DND-41 (cell line): ENCODE data around the gene STAMBPL1.
A peak's percentile ranks its signal among the peaks of the same experiment; 100 is the strongest.

Experiments used
- ATAC-seq: fragments of 200-7000 bp; cut with Tn5 transposase; 3 replicates; pipeline ENCODE4 v1.9.1; 2021; ENCODE audit warnings: low read depth; ENCODE audit not compliant: insufficient read depth
- DNase-seq: peaks from one replicate; pipeline ENCODE4 v3.0.0-alpha.2; 2020
- H2AFZ ChIP-seq: 2 replicates; pipeline ENCODE4 v1.6.0; 2012; ENCODE audit warnings: low read depth, low read length
- H3K27ac ChIP-seq: 2 replicates; pipeline ENCODE4 v1.5.1; 2012; ENCODE audit warnings: low read length, inconsistent platforms
- H3K27me3 ChIP-seq: fragments of 200-600 bp; sonication (generic); 2 replicates; pipeline ENCODE4 v1.6.0; 2012; ENCODE audit warnings: low read length, mild to moderate bottlenecking, inconsistent platforms; ENCODE audit not compliant: insufficient read depth, poor library complexity
- H3K36me3 ChIP-seq: 2 replicates; pipeline ENCODE4 v1.5.1; 2012; ENCODE audit warnings: low read length, inconsistent platforms; ENCODE audit not compliant: insufficient read depth
- H3K4me1 ChIP-seq: 2 replicates; pipeline ENCODE4 v1.5.1; 2012; ENCODE audit warnings: mild to moderate bottlenecking, low read length; ENCODE audit not compliant: insufficient read depth
- H3K4me2 ChIP-seq: 2 replicates; pipeline ENCODE4 v1.6.0; 2012; ENCODE audit warnings: mild to moderate bottlenecking, moderate library complexity, low read length, inconsistent platforms; ENCODE audit not compliant: insufficient read depth
- H3K4me3 ChIP-seq, 2 experiments: fragments of 200-600 bp in 1 of 2; shearing (Covaris generic) in 1 of 2; 2 replicates each; pipeline ENCODE4 v1.5.1; 2012 to 2016; ENCODE audit warnings: inconsistent platforms in 2 of 2, low read length in 2 of 2, mild to moderate bottlenecking in 2 of 2, low read depth in 1 of 2, moderate library complexity in 1 of 2
- H3K79me2 ChIP-seq: 2 replicates; pipeline ENCODE4 v1.6.0; 2012; ENCODE audit warnings: low read length, inconsistent platforms; ENCODE audit not compliant: insufficient read depth
- H3K9ac ChIP-seq: 2 replicates; pipeline ENCODE4 v1.6.0; 2012; ENCODE audit warnings: low read depth, mild to moderate bottlenecking, inconsistent platforms, low read length, moderate library complexity
- H3K9me3 ChIP-seq: 2 replicates; pipeline ENCODE4 v1.5.1; 2012; ENCODE audit warnings: low read length, moderate library complexity, mild to moderate bottlenecking, inconsistent platforms; ENCODE audit not compliant: insufficient read depth, severe bottlenecking
- H4K20me1 ChIP-seq: 2 replicates; pipeline ENCODE4 v1.6.0; 2012; ENCODE audit warnings: low read length; ENCODE audit not compliant: insufficient read depth
- CTCF ChIP-seq: IDR thresholded peaks from 2 replicates; pipeline ENCODE4 v1.5.1; 2012; ENCODE audit warnings: borderline replicate concordance, low read length, moderate library complexity, mild to moderate bottlenecking; ENCODE audit not compliant: poor library complexity, severe bottlenecking; ENCODE audit errors: extremely low read depth
- EZH2 ChIP-seq: IDR thresholded peaks from 3 replicates; pipeline ENCODE4 v1.6.1; 2012; ENCODE audit warnings: borderline replicate concordance, low read depth, mild to moderate bottlenecking, moderate library complexity, low read length, inconsistent platforms; ENCODE audit not compliant: severe bottlenecking

The STAMBPL1 gene

GRCh38 chr10:88879534-88880281 lies at the start of gene STAMBPL1:
Gene STAMBPL1, plus strand, starts transcription at chr10:88880245. Its CDS starts 21,464 bp downstream, at chr10:88901709.
- peak; percentile 89 for ATAC-seq
- no peaks in the 10 kb centered on the region for H3K27me3 ChIP-seq
- peak; percentile 91 for DNase-seq
- H4K20me1 ChIP-seq, result peaks cover 7% of the 10 kb centered on the region; the same call in 1 of the 2 replicates
- H3K36me3 ChIP-seq, result peaks cover 27% of the 10 kb centered on the region
- peak within 1 kb of the TSS; percentile 90 for H3K9ac ChIP-seq
- H3K4me2 ChIP-seq, result peak within 1 kb of the TSS; percentile 70
- peaks cover 71% of the 10 kb centered on the region for H3K4me1 ChIP-seq
- peak within 1 kb of the TSS; percentile 91 for H2AFZ ChIP-seq
- H3K79me2 ChIP-seq, result peaks cover 46% of the 10 kb centered on the region
- H3K27ac ChIP-seq, result peak within 1 kb of the TSS; percentile 96
- H3K9me3 ChIP-seq, result no peaks in the 10 kb centered on the region
- H3K4me3 ChIP-seq, result peak within 1 kb of the TSS; percentile 76 to 85
- TF ChIP-seq EZH2 (no peak), CTCF (no peak)

- Histone ChIP-seq H3K4me2 (no peak overlapping the region), H3K27me3 (peaks cover 31% of the 10 kb centered on the region), H3K9me3 (no peaks in the 10 kb centered on the region), H2AFZ (no peak overlapping the region), H3K79me2 (no peaks in the 10 kb centered on the region), H3K4me3 (no peak overlapping the region), H3K9ac (no peak overlapping the region), H3K27ac (no peak overlapping the region), H3K36me3 (no peaks in the 10 kb centered on the region), H4K20me1 (no peaks in the 10 kb centered on the region), H3K4me1 (0 out of 2 replicates have a peak, but pooled peaks cover 3% of the 10 kb centered on the region)
- no peak for ATAC-seq
- DNase-seq, result no peak
- no peak for TF ChIP-seq CTCF
- no peak for TF ChIP-seq EZH2
These were observed 49.3 kb upstream of the STAMBPL1 start for GRCh38 chr10:88830643-88831268.

- Histone ChIP-seq H4K20me1 (no peaks in the 10 kb centered on the region), H3K9me3 (no peaks in the 10 kb centered on the region), H2AFZ (no peak overlapping the region), H3K27ac (no peak overlapping the region), H3K36me3 (no peaks in the 10 kb centered on the region), H3K27me3 (peaks cover 31% of the 10 kb centered on the region), H3K9ac (no peak overlapping the region), H3K79me2 (no peaks in the 10 kb centered on the region), H3K4me3 (no peak overlapping the region), H3K4me2 (no peak overlapping the region), H3K4me1 (0 out of 2 replicates have a peak, but pooled peaks cover 3% of the 10 kb centered on the region)
- TF ChIP-seq CTCF (no peak), EZH2 (no peak)
- ATAC-seq, result no peak
- DNase-seq, result no peak
These were observed 48.3 kb upstream of the STAMBPL1 start for GRCh38 chr10:88831709-88832108.
